Esophagus muscularis mucosa (tissue), 3 donors: ENCODE results near the gene SLC37A1.

Source experiments
- POLR2AphosphoS5 ChIP-seq, 2 donors: sonication (generic); formaldehyde crosslinking; IDR thresholded peaks; one replicate each; pipeline ENCODE4 v1.6.1; 2017; ENCODE audit warnings: antibody characterized with exemption in 2 of 2
- TF ChIP-seq, protein P1 (sequence below), 3 experiments: fragments of 200-600 bp in 2 of 3; fragments of 450-650 bp in 1 of 3; sonication (generic) in 2 of 3; IDR thresholded peaks; one replicate each; pipeline ENCODE4 v1.5.1; 2017 to 2019; ENCODE audit warnings: antibody characterized with exemption in 3 of 3, mild to moderate bottlenecking in 2 of 3, moderate library complexity in 1 of 3

DNA sequence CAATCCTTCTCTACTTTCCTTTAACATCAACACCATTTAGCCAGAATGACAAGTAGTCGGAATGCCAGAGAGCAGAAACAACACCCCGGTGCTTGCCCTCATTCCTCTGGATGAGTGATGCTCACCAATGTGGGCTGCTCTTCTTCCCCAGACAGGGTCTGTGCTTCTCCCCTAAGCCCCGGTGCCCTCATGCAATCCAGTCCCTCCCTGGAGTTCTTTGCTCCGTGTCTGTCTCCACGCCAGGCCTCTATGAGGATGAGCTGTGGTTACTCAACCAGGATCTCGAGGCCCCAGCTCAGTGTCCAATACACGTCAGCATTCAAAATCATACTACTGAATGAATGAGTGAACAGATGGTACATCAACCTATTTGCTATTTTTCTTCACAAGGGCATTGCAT, 110.0 kb downstream of the SLC37A1 start:
- TF ChIP-seq, protein P1, sequence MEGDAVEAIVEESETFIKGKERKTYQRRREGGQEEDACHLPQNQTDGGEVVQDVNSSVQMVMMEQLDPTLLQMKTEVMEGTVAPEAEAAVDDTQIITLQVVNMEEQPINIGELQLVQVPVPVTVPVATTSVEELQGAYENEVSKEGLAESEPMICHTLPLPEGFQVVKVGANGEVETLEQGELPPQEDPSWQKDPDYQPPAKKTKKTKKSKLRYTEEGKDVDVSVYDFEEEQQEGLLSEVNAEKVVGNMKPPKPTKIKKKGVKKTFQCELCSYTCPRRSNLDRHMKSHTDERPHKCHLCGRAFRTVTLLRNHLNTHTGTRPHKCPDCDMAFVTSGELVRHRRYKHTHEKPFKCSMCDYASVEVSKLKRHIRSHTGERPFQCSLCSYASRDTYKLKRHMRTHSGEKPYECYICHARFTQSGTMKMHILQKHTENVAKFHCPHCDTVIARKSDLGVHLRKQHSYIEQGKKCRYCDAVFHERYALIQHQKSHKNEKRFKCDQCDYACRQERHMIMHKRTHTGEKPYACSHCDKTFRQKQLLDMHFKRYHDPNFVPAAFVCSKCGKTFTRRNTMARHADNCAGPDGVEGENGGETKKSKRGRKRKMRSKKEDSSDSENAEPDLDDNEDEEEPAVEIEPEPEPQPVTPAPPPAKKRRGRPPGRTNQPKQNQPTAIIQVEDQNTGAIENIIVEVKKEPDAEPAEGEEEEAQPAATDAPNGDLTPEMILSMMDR (IDR thresholded peaks at IDR 0.05), result no peak
- no peak for TF ChIP-seq POLR2AphosphoS5 (IDR thresholded peaks at IDR 0.05)
